HepG2 (cell line): ENCODE results near the gene CPT1B. TPM values are rescaled to one million over a fixed set of nuclear protein-coding genes. Genes with fewer than 3 reads are reported as not detected.

Experiments
- ARID2 ChIP-seq: sonication (generic); formaldehyde crosslinking; IDR thresholded peaks from 2 replicates; pipeline ENCODE4 v1.8.1; 2022; ENCODE audit warnings: mild to moderate bottlenecking, missing genetic modification reagents, borderline replicate concordance
- DR1 ChIP-seq: sonication (generic); formaldehyde crosslinking; IDR thresholded peaks from 2 replicates; pipeline ENCODE4 v1.8.0; 2021; ENCODE audit warnings: mild to moderate bottlenecking, missing genetic modification reagents, inconsistent platforms
- EP300 ChIP-seq, 3 experiments: sonication (generic) in 1 of 3; formaldehyde crosslinking in 1 of 3; IDR thresholded peaks; 2 replicates each; pipeline versions ENCODE4 v1.5.1 to v1.6.1; 2011 to 2020; ENCODE audit warnings: low read depth in 2 of 3, low read length in 2 of 3, borderline replicate concordance in 1 of 3, improper control_type of control experiment in 1 of 3, mild to moderate bottlenecking in 1 of 3, missing genetic modification reagents in 1 of 3, moderate library complexity in 1 of 3
- HIVEP1 ChIP-seq: sonication (generic); formaldehyde crosslinking; IDR thresholded peaks from 2 replicates; pipeline ENCODE4 v1.4.0; 2020; ENCODE audit warnings: mild to moderate bottlenecking, missing genetic modification reagents
- HNRNPH1 ChIP-seq: fragments of 200-400 bp; formaldehyde crosslinking; optimal IDR thresholded peaks from 2 replicates; pipeline ENCODE3; 2017; ENCODE audit warnings: mild to moderate bottlenecking, low read depth, low read length
- MTA3 ChIP-seq: sonication (generic); formaldehyde crosslinking; IDR thresholded peaks from 2 replicates; pipeline ENCODE4 v1.4.0; 2020; ENCODE audit warnings: missing genetic modification reagents
- NFIB ChIP-seq: sonication (generic); formaldehyde crosslinking; IDR thresholded peaks from 2 replicates; pipeline ENCODE4 v1.9.0; 2021; ENCODE audit warnings: missing genetic modification reagents, mild to moderate bottlenecking, borderline replicate concordance
- ONECUT2 ChIP-seq: sonication (generic); formaldehyde crosslinking; IDR thresholded peaks from 2 replicates; pipeline ENCODE4 v1.4.0; 2020; ENCODE audit warnings: missing genetic modification reagents
- RBFOX2 ChIP-seq: fragments of 200-400 bp; formaldehyde crosslinking; IDR thresholded peaks from 2 replicates; pipeline ENCODE4 v1.6.1; 2017; ENCODE audit warnings: low read depth, mild to moderate bottlenecking, low read length
- SAFB2 ChIP-seq: sonication (generic); formaldehyde crosslinking; IDR thresholded peaks from 2 replicates; pipeline ENCODE4 v1.5.1; 2020; ENCODE audit warnings: missing genetic modification reagents, low read depth, mild to moderate bottlenecking, borderline replicate concordance
- TARDBP ChIP-seq: sonication (generic); formaldehyde crosslinking; IDR thresholded peaks from 2 replicates; pipeline ENCODE4 v1.8.0; 2022; ENCODE audit warnings: mild to moderate bottlenecking, missing genetic modification reagents
- TOE1 ChIP-seq: sonication (generic); formaldehyde crosslinking; IDR thresholded peaks from 2 replicates; pipeline ENCODE4 v1.4.0; 2020; ENCODE audit warnings: mild to moderate bottlenecking, missing genetic modification reagents
- polyA plus RNA-seq, 8 experiments: library from polyadenylated mRNA; depleted of rRNA in 3 of 8; stranded (reverse) in 7 of 8; unstranded in 1 of 8; fragments of >200 nt; fragmentation: Illumina TruSeq in 4 of 8; extraction: Trizol in 4 of 8; gene quantifications; 2 replicates each; pipeline versions ENCODE4 v1.2.1 to v1.2.3, GENCODE V29; 2011 to 2016; ENCODE audit warnings: low read depth in 4 of 8, missing spikeins in 1 of 8, mixed read lengths in 1 of 8; ENCODE audit not compliant: insufficient read depth in 1 of 8
- total RNA-seq, 5 experiments: library from RNA; depleted of rRNA; stranded (reverse); fragments of >200 nt; fragmentation: Illumina TruSeq; extraction: Trizol; gene quantifications; 2 replicates each; pipeline ENCODE4 v1.2.3, GENCODE V29; 2016; ENCODE audit warnings: low read depth in 1 of 5
- TF ChIP-seq, protein P1 (sequence below): sonication (generic); formaldehyde crosslinking; conservative IDR thresholded peaks from 2 replicates; pipeline ENCODE4 v1.8.0; 2022; ENCODE audit warnings: mild to moderate bottlenecking, moderate library complexity, missing genetic modification reagents
- TF ChIP-seq, protein P2 (sequence below), 2 experiments: sonication (generic) in 1 of 2; formaldehyde crosslinking in 1 of 2; IDR thresholded peaks; 2 replicates each; pipeline versions ENCODE4 v1.5.1 to v1.6.1; 2011 to 2020; ENCODE audit warnings: borderline replicate concordance in 1 of 2, low read depth in 1 of 2, low read length in 1 of 2, mild to moderate bottlenecking in 1 of 2, missing genetic modification reagents in 1 of 2, moderate library complexity in 1 of 2
- TF ChIP-seq, protein P3 (sequence below): sonication (generic); formaldehyde crosslinking; IDR thresholded peaks from 2 replicates; pipeline ENCODE4 v1.4.0; 2020; ENCODE audit warnings: missing genetic modification reagents, borderline replicate concordance
- TF ChIP-seq, protein P4 (sequence below): sonication (generic); formaldehyde crosslinking; IDR thresholded peaks from 2 replicates; pipeline ENCODE4 v1.5.1; 2020; ENCODE audit warnings: missing genetic modification reagents, mild to moderate bottlenecking, borderline replicate concordance

The CPT1B gene
- total and polyA plus RNA-seq, 2 of the 13 experiments (the other 11 are each of a cell fraction or from before 2014, with no cell fraction given): 9.2 to 19.5 TPM

DNA sequence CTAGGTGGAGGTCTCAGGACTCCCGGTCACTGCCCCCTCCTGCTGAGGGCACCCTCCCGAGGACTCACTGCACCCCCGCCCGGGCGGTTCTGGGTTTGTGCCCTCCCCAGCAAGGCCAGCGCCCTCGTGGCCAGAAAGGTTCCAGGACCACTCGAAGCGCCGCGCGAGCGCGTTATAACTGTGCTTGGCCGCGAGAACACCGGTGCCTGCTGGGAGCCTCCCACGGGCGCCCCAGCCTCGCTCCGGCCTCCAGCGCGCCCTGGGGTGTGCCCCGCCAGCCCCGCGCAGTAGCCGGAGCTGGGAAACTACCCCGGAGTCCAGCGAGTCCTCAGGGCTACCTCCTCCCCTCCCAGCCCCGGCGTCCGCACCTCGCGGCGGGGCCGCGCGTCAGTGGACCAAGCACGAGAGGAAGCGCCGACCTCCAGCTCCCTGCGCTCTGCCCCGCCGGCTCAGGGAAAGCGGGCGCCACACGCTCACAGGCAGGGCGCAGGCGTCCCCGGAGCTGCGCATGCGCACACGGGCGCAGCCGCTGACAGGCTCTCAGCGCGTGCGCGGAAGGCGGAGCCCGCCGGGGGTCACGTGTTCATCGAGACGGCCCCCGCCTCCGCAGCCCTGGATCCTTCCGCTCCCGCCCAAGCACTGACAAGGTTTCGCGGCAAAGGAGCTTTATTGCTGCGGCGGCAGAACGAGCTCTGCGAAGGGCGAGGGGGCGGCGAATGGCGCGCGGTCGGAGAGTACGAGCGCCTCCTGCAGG, 52.9 kb downstream of the CPT1B start, which contains the start of gene SCO2 (continued):
- TF ChIP-seq, protein P1, sequence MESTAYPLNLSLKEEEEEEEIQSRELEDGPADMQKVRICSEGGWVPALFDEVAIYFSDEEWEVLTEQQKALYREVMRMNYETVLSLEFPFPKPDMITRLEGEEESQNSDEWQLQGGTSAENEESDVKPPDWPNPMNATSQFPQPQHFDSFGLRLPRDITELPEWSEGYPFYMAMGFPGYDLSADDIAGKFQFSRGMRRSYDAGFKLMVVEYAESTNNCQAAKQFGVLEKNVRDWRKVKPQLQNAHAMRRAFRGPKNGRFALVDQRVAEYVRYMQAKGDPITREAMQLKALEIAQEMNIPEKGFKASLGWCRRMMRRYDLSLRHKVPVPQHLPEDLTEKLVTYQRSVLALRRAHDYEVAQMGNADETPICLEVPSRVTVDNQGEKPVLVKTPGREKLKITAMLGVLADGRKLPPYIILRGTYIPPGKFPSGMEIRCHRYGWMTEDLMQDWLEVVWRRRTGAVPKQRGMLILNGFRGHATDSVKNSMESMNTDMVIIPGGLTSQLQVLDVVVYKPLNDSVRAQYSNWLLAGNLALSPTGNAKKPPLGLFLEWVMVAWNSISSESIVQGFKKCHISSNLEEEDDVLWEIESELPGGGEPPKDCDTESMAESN (CRISPR knock-in tag): peak; percentile 64
- peak; percentile 66; the same call in 1 of the 2 replicates for TF ChIP-seq TARDBP (CRISPR knock-in tag)
- TF ChIP-seq, protein P2, sequence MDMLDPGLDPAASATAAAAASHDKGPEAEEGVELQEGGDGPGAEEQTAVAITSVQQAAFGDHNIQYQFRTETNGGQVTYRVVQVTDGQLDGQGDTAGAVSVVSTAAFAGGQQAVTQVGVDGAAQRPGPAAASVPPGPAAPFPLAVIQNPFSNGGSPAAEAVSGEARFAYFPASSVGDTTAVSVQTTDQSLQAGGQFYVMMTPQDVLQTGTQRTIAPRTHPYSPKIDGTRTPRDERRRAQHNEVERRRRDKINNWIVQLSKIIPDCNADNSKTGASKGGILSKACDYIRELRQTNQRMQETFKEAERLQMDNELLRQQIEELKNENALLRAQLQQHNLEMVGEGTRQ (IDR thresholded peaks at IDR 0.05; ENCODE audit: low read depth, low read length): peak; percentile 94
- TF ChIP-seq, protein P2 (CRISPR knock-in tag; IDR thresholded peaks at IDR 0.05; ENCODE audit: borderline replicate concordance): peak; percentile 94; the same call in 1 of the 2 replicates
- TF ChIP-seq, protein P3, sequence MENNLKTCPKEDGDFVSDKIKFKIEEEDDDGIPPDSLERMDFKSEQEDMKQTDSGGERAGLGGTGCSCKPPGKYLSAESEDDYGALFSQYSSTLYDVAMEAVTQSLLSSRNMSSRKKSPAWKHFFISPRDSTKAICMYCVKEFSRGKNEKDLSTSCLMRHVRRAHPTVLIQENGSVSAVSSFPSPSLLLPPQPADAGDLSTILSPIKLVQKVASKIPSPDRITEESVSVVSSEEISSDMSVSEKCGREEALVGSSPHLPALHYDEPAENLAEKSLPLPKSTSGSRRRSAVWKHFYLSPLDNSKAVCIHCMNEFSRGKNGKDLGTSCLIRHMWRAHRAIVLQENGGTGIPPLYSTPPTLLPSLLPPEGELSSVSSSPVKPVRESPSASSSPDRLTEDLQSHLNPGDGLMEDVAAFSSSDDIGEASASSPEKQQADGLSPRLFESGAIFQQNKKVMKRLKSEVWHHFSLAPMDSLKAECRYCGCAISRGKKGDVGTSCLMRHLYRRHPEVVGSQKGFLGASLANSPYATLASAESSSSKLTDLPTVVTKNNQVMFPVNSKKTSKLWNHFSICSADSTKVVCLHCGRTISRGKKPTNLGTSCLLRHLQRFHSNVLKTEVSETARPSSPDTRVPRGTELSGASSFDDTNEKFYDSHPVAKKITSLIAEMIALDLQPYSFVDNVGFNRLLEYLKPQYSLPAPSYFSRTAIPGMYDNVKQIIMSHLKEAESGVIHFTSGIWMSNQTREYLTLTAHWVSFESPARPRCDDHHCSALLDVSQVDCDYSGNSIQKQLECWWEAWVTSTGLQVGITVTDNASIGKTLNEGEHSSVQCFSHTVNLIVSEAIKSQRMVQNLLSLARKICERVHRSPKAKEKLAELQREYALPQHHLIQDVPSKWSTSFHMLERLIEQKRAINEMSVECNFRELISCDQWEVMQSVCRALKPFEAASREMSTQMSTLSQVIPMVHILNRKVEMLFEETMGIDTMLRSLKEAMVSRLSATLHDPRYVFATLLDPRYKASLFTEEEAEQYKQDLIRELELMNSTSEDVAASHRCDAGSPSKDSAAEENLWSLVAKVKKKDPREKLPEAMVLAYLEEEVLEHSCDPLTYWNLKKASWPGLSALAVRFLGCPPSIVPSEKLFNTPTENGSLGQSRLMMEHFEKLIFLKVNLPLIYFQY (CRISPR knock-in tag): no peak
- no peak for TF ChIP-seq ONECUT2 (CRISPR knock-in tag)
- TF ChIP-seq MTA3: no peak
- TF ChIP-seq, protein P4, sequence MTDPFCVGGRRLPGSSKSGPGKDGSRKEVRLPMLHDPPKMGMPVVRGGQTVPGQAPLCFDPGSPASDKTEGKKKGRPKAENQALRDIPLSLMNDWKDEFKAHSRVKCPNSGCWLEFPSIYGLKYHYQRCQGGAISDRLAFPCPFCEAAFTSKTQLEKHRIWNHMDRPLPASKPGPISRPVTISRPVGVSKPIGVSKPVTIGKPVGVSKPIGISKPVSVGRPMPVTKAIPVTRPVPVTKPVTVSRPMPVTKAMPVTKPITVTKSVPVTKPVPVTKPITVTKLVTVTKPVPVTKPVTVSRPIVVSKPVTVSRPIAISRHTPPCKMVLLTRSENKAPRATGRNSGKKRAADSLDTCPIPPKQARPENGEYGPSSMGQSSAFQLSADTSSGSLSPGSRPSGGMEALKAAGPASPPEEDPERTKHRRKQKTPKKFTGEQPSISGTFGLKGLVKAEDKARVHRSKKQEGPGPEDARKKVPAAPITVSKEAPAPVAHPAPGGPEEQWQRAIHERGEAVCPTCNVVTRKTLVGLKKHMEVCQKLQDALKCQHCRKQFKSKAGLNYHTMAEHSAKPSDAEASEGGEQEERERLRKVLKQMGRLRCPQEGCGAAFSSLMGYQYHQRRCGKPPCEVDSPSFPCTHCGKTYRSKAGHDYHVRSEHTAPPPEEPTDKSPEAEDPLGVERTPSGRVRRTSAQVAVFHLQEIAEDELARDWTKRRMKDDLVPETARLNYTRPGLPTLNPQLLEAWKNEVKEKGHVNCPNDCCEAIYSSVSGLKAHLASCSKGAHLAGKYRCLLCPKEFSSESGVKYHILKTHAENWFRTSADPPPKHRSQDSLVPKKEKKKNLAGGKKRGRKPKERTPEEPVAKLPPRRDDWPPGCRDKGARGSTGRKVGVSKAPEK: no peak
- peak; percentile 64; the same call in 1 of the 2 replicates for TF ChIP-seq DR1
- TF ChIP-seq EP300 (IDR thresholded peaks at IDR 0.05; ENCODE audit: low read depth in 2 of 2, low read length in 2 of 2): no peak
- no peak for TF ChIP-seq EP300 (CRISPR knock-in tag; IDR thresholded peaks at IDR 0.05; ENCODE audit: borderline replicate concordance)
- no peak for TF ChIP-seq ARID2 (CRISPR knock-in tag)
- peak; percentile 78; the same call in 1 of the 2 replicates for TF ChIP-seq SAFB2
- peak; percentile 97 for TF ChIP-seq RBFOX2
- no peak for TF ChIP-seq NFIB (CRISPR knock-in tag)
- peak; percentile 87 for TF ChIP-seq HIVEP1 (CRISPR knock-in tag)
- no peak for TF ChIP-seq TOE1
- TF ChIP-seq HNRNPH1: no peak
